HG03521 (cell line): ENCODE measurements around the gene COL8A2.
"Not testable (repeated sequence)": the region's sequence is repeated elsewhere in the genome, so short reads cannot be mapped to it uniquely, and the experiment has no call there.

Experiments
- ATAC-seq: cut with Tn5 transposase; IDR thresholded peaks from one replicate; pipeline ENCODE4 v1.9.1; 2021; ENCODE audit warnings: mild to moderate bottlenecking, moderate library complexity; ENCODE audit not compliant: unreplicated experiment

COL8A2 gene

DNA sequence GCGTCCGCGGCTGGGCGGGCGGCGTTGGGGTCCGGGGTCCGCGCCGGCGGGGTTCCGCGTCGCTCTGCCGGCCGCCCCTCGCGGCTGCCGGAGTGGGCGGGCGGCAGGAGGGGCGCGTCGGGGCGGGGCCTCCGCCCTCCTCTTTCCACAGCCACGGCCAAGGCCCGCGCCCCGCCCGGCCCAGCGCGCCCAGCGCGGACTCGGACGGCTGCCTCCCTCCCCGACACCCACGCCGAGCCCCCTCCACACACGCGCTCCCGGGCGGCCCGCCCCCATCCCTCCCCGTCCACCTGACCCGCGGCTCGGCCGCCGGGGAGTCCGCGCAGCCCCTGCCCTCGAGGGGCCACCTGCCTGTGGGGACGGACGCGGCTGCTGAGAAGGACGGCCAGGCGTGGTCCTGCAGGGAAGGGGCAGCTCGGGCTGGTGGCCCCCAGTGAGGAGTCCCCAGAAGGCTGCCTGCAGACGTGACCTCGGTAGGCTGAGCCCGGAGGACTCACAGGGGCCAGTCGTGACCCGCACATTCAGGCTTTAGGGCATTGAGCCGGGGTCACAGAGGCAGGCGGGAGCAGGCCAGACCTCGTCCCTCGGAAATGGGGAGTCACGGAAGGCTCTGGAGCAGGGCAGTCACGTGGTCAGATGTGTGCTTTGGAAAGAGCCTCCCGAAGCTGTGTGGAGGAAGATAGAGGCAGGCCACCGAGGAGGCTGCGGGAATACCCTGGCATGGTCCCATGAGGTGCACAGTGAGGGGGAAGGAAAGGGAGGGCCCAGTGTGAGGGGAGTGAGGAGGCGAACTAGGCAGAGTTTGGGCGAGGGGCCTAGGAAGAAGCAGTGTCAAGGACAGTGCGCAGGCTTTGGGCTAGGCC, at the start of gene COL8A2:
TSS of gene COL8A2 (minus strand) at position 94 of the 863 bp plus-strand sequence. CDS start 24,980 bp downstream, outside the sequence.
- ATAC-seq, result no peak

DNA sequence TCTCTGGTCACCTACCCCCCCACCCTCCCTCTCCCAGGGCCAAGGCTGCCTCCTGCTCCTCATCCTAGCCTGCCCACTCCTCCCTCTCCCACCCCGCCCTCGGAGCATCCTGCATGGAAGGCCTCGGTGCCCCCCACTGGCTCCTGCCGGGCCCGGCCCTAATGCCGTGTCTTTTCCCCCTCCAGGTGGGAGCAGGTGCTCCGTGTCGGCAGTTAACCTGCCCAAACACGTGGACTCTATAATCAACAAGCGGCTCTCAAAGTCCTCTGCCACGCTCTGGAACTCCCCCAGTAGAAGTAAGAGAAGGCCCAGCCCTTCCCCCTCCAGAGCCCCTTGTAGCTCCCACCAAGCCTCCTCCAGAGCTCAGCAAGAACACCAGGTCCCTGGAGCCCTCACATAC, 49.7 kb upstream of the COL8A2 start:
- no peak for ATAC-seq

DNA sequence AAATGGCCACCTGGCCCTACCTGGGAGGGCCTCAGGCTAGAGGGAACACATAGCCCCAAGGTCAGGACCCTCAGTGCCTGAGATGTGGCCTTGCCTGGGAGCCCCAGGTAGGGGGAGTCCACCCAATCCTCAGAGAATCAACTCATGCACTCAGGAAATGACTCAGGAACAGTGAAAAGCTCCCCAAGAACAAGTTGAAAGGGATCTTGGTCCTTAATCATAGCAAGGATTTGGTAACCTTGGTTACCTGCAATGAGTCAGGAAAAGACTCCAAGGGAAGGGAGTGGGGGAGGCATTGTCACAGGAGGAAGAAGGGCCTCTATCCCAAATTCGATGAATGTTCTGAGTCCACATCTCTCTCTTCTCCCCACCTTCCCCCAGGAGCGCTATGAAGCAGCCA, 48.0 kb upstream of the COL8A2 start:
- ATAC-seq, result no peak

DNA sequence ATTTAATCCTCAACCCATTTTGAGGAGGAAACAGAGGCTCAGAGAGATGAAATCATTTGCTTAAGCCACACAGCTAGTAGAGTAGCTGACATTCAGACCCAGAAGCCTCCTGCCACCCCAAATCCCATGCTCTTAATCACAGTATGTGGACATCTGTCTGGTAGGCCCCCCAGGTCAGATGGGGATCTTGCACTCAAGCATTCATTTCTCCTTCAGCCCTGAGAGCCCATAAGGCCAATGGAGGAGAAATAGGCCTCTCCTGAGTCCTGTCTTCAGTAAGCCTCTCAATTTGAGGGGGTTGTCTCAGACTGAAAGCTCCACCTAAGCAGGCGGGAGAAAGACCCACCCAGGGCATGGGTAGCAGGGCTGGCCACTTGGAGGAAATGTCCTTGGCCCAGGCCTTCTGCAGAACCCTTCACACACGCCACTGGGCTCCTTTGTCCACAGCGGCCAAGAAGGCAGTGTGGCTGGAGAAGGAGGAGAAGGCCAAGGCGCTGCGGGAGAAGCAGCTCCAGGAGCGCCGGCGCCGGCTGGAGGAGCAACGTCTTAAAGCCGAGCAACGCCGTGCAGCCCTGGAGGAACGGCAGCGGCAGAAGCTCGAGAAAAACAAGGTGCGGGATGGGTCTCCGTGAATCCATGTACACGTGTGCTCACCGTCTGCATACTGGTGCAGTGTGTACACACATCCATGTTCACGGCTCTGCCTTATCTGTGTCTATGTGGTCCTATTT, 47.2 kb upstream of the COL8A2 start:
- ATAC-seq, result no peak

DNA sequence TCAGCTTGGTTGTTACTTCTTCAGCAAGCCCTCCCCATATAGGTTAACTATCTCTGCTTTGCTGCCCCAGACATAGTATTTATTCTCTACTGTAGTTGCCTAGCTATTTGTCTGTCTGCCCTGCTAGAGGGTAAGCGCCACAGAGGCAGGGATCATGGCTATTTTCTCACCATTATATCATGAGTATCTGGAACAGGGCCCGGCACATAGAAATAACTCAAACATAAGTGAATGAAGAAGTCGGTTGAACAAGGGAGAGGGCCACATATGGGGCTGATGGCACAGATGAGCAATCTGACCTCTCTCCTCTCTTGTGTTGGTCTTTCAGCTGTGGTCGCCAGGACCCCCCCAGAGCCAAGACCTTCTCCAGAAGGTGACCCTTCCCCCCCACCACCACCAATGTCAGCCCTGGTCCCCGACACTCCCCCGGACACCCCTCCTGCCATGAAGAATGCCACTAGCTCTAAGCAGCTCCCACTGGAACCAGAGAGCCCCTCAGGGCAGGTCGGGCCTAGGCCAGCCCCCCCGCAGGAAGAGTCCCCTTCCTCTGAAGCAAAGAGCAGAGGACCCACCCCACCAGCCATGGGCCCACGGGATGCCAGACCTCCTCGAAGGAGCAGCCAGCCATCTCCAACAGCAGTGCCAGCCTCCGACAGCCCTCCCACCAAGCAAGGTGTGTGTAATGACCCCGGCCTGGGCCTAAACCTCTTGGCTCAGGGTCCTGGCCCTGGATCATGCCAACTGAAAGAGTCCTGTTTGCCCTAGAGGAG, 45.8 kb upstream of the COL8A2 start:
- no peak for ATAC-seq

DNA sequence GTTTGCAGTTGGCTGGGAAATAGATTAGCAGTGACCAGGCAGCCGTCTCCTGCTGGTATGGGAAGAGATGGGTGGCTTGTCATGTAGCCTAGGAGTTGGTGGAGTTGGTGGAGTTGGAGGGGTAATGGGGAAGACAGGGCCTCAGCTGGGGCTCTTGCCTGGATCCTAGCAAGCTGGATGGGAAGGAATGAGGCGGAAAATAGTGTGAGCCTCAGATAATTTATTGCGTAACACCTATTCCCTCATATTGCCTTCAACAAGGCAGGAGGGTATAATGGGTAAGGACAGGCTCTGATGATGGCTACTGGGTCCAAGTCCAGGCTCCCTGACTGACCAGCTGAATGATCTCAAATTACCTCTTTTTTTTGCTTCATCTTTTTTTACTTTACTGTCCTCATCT, 43.5 kb upstream of the COL8A2 start:
- ATAC-seq, result no peak

DNA sequence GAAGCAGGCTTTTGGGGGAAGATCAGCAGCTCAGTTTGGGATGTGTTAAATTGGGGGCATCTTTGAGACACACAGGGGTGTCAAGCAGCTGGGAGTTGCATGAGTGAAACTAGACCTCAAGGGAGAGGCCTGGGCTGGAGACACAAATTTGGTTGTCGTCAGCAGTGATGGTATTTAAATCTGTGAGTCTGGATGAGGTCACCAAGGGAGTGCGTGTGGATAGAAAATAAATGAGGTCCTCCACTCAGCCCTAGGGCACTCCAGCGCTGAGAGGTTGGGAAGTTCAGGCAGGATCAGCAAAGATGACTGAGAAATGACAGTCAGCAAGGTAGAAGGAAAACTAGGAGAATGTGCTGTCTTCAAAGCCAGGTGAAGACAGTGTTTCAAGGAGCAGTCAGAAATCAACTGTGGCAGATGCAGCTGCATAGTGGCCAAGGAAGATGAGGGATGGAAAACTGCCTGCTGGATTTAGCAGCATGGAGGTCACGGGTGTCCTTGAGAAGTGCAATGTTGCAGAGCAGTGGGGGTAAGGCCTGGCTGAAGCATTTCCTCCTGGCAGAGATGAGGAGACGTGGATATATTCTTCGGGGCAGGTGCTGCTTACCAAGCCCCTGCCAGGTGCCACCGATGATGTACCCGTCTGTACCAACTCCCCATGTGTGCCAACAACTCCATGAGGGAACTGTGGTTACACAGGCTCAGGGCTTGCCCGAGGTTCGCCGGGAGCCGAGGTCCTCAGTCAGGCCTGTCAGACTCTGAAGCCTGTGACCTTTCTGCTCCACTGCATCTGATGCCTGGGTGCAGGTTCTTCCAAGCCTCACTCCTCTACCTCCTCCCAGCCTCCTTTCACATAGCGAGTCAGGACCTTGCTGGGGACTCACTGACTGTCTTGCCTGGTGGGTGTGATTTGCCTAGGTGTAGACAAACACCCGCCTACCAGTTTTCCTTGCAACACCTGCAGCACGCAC, 42.2 kb upstream of the COL8A2 start:
- ATAC-seq, result no peak

DNA sequence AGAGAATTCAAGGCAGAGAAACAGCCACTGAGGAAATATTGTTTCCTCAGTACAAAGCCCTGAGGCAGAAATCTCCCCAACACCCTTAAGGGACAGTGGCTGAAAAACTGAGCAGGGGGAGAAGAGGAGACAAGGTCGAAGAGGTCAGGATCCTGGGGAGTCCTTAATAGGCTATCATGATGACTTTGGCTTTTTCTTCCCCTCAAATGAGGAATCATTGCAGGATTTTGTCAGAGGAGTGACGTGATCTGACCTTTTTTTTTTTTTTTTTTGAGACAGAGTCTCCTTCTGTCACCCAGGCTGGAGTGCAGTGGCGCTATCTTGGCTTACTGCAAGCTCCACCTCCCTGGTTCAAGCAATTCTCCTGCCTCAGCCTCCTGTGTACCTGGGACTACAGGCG, 41.1 kb upstream of the COL8A2 start:
- no peak for ATAC-seq

DNA sequence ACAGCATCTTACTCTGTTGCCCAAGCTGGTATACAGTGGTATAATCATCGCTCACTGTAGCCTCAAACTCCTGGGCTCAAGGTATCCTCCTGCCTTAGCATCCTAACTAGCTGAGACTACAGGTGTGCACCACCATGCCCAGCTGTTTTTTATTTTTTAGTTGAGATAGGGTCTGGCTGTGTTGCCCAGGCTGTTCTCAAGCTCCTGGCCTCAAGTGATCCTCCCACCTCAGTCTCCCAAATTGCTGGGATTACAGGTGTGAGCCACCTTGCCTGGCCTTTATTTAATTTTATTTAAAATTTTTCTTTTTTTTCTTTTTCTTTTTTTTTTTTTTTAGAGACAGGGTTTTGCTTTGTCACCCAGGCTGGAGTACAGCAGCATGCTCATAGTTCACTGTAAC, 40.1 kb upstream of the COL8A2 start:
- ATAC-seq, result no peak

DNA sequence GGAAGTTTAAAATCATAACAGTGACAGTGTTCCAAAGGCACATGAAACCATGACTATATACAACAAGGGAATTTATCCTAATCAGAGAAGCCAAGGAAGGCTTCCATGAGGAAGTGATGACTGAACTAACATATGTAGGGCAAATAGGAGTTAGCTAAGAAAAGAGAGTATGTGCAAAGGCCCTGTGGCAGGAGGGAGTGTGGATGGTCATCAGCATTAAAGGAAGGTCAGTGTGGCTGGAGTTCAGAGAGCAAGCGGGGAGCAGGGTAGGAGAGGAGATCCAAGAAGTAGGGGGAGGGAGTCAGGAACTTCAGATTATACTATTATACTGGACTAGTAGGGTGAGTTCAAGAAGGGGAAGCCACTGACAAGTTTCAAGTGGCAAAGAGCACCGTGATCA, 39.3 kb upstream of the COL8A2 start:
- no peak for ATAC-seq

DNA sequence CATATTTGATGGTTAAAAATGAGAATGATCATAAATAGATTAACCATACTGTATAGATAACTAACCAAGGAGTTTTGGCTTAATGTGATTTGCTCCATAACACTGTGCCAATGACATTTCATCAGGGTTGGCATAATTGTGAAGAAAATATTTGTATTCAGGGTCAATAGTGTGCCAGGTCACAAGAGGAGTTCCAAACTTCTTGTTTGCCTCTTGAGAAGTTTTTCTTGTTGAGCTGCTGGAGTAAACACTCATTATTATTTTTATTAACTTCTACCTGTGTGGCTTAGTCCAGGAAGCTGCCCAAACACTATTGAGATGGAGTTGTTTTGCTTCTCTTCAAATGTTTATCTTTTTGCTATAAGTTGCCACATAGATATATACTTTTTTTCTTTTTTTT, 38.4 kb upstream of the COL8A2 start:
- ATAC-seq, result no peak

DNA sequence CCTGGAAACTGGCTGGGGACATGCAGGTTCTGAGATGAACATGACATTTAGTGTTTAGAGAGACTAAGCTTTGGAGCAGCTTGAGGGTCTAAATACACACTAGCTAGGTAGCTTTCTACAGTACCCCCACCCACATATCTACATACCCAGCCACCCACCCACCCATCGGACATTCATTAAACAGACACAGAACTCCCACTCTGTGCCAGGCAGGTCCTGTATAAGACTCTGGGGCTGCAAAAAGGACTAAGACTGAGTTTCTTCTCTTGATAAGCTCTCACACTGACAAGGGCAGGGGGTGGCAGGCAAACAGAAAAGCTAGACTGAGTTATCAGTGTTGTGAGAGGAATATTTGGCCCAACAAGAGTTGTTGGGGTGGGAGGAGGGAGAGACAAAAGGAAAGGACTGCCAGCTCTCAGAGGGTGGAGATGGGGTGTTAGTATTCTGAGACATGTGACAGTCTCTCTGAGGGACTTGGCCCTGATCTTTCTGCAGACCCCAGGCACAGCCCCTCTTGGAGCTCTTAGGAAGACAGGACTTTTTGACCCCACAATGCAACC, 37.7 kb upstream of the COL8A2 start:
- ATAC-seq, result no peak

DNA sequence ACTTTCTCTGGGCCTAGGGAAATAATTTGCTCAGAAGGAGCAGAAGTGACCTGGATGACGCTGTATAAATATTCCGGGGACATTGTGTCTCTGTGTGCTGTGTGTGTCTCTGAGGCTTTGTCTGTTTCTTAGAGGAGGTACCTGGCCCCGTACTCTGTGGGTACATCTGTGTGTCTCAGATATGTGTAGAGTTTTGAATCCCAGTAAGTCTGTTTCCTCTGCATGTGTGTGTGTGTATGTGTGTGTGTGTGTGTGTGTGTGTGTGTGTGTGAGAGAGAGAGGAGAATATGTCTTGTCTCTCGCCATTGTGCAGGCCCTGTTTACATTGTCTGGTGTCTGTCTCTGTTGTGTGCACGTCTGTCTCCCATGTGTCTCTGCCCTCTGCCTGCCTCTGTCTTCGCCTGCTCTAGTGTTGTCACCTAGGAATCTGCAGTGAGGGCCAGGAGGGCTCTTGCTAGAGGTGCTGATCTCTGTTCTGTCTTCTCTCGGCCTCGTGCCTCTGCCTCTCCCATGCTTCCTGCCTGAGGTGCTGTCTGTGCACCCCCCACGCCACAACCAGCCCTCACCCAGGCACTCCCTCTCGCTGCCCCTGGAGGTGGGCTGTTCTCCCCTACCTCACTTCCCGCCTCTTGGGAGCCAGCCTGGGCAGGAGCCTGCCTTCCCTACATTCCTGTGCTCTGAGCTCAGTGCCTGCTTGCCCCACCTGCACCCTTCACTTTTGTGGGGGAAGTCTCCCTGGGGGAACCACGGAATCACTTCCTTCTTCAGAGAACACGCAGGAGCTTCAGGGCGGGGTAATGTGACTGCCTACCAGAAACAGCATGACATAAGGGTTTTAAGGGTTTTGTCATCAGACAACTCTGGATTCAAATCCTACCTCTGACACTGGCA, 36.9 kb upstream of the COL8A2 start:
- ATAC-seq, result no peak

DNA sequence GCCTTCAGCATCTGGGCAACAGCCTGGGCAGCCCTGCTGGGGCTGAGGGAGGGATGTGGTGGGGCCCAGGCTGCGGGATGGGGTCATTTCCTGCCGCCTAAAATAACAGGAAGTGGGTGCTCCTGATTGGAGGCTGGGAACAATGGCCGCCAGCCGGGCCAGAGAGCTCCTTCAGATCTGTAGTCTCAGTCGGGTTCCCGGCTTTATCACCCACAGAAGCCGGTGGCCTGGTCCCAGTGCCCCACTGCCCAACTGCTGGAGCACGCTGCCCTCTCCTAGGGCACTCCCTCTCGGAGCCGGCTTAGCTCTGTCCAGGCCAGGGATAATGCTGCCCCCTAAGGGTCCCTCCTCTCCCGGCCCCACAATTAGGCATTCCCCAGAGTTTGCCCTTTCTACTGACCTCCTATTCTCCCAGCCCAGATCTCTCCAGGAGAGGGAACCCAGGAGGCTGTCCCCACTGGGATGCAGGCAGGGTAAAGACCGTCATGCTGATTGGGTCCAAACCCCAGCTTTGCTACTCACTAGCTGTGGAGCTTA, 36.0 kb upstream of the COL8A2 start:
- ATAC-seq, result no peak

DNA sequence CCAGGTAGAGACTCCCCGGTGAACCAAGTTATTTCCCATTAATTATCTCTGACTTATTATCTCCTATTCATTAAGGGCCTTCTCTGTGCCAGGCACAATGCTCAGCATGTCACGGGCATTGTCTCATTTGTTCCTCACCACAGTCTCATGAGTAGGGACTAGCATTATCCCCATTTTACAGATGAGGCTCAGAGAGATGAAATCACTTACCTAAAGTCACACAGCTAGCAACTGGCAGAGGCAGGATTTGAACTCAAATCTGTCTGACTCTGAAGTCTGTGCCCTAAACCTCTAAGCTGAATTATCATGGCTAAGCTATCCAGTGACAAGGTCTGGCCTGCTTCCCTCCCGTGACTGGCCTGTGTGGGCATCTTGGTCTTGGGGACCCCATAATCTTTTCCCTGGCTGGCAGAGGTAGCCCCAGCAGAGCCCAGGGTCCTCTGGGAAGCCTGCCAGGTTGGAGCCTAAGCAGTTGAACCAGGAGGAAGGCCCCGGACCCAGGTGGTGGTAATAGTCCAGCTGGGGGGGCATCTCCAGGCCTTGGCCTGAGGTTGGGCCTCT, 35.4 kb upstream of the COL8A2 start:
- no peak for ATAC-seq

DNA sequence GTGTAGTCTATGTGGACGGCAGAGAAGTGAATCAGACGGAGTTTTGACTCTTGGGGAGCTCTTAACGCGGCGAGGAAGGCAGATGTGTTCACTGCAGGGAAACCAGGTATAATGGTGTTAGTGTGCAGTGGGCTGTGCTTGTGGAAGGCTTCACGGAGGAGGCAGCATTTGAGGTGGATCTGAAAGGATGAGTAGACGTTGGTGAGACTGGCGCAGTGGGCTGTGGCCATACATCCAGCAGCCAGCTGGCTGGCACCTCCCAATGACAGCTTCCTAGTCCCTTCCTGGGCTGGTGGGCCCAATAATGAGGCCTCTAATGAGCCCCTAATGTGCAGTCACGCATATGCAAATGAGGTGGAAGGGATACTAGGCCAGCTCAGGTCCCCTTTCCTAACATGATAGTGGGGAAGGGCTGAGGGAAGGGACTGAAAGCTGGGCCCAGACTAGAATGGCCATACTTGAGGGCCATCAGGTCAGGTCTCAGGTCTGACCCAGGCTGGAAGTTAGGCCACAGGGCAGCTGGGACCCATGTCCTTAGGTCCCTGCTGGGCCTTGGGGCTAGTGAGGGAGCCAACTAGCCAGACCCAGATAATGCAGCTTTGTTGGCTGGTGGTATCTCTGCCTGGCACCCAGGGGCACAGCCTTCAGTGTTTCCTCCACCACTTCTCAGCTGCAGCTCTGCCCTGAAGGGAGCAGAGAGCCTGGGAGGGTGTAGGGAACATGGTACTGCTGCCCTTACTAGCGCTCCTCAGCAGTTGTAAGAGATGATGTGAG, 34.8 kb upstream of the COL8A2 start:
- no peak for ATAC-seq

DNA sequence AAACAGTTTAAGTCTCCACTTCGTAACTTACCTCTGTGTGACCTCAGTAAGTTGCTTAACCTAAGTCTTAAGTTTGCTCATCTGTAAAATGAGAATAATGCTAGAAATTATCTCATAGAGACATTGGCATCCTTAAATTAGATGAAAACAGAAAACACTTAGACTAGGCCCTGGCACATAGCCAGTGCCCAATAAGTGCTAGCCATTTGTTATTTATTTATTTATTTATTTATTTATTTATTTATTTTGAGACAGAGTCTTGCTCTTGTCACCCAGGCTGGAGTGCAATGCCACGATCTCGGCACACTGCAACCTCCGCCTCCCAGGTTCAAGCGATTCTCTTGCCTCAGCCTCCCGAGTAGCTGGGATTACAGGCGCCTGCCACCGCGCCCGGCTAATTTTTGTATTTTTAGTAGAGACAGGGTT, 33.8 kb upstream of the COL8A2 start:
- not testable (repeated sequence) for ATAC-seq
